ENCODE results near the gene DACH1.

DACH1 gene

DNA sequence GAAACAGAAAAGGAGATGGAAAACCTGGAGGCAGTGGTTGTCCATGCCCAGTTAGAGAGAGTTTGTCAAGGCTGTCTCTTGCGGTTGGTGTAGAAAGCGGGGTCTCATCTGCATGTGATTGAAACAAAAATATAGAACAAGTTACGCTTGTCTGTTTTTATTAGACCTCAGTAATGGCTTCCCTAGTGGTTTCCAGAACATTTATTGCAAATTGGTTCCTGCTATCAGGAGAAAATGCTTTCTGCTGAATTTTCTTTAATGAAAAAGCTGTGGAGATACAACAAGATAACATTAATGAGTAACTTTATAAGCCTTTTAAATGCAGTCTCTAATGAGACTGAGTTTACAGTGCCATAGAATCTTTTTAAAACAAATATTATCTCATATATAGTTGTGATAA, 378.0 kb downstream of the DACH1 start:
- DNase-seq (ENCODE audit: low spot score), result no peak

GRCh38 chr13:71488201-71488600, 378.8 kb downstream of the DACH1 start:
- DNase-seq (ENCODE audit: low spot score), result no peak

DNA sequence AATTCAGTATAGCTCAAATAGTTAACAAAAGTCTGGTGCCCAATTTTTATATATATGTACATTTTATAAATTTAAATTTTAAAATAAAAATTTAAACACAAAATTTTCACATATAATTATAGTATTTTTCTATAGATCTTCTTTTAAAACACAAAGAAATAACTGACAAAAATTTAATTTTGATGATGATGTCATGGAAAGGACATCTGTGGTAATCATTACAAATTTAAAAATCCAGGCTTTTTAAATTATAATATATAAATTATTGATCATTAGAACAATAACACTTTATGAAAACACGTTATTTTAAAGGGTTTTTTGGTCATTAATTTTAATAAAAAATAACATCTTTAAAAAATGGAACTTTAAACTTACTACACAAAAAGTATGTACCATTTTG, 381.1 kb downstream of the DACH1 start:
- DNase-seq (ENCODE audit: low spot score), result no peak

DNA sequence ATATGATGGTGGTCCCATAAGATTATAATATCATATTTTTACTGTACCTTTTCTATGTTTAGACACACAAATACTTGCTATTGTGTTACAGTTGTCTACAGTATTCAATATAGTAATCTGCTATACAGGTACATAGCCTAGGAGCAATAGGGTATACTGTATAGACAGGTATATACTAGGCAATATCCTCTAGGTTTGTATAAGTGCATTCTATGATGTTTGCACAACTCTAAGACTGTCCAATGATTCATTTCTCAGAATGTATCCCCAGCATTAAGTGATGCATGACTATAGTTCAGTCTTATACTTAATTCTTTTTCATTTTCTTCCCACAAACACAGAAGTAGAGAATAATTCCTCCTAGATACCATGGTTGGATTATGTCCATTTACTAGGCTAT, 383.3 kb downstream of the DACH1 start:
- no peak for DNase-seq (ENCODE audit: low spot score)

GRCh38 chr13:71481501-71481900, 385.5 kb downstream of the DACH1 start:
- DNase-seq (ENCODE audit: low spot score), result no peak

GRCh38 chr13:71481046-71481445, 386.0 kb downstream of the DACH1 start:
- DNase-seq (ENCODE audit: low spot score), result no peak

- no peak for DNase-seq (ENCODE audit: low spot score)
Measured at GRCh38 chr13:71477735-71478134, 389.3 kb downstream of the DACH1 start.

- no peak for DNase-seq (ENCODE audit: low spot score)
Measured at GRCh38 chr13:71474936-71475335, 392.1 kb downstream of the DACH1 start.

- DNase-seq (ENCODE audit: low spot score), result no peak
Measured at GRCh38 chr13:71469626-71470025, 397.4 kb downstream of the DACH1 start.

DNA sequence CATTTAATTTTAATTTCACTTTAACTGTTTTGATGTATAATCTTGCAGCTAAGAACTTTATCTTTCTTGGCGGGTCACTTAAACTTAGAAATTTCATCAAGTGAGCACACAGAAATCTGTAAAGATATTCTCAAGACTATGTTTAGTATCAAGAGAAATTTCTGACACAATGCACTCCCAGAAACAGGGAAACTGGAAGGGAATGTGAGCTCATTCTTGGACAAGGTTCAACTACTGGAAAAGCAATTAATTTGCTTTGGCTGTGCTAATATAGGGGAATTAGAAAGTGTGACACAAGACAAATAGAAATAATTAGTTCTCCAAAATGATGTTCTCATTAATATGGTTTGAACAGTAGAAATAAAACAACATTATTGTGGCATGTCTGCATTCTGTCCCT, 402.3 kb downstream of the DACH1 start:
- DNase-seq (ENCODE audit: low spot score), result no peak

- DNase-seq (ENCODE audit: low spot score), result no peak
Measured at GRCh38 chr13:71461892-71462291, 405.1 kb downstream of the DACH1 start.

GRCh38 chr13:71460211-71460610, 406.8 kb downstream of the DACH1 start:
- DNase-seq (ENCODE audit: low spot score), result no peak

DNA sequence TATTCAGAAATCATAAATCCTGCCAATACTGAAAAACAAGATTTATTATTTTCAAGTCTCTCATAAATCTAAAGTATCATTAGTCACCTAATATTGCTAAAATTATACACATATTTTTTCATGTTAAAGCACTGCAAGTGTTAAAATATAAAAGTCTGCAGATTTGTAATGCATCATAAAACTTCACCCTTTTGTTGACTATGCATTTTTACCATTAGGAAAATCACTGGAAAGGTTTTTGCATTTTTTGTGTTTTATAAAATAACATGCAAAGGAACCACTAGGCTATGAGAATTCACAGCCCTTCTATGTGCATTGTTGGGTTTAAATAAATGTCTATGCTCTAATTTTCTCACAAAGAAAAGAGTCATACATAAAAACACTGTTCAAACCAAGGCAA, 407.3 kb downstream of the DACH1 start:
- no peak for DNase-seq (ENCODE audit: low spot score)

DNA sequence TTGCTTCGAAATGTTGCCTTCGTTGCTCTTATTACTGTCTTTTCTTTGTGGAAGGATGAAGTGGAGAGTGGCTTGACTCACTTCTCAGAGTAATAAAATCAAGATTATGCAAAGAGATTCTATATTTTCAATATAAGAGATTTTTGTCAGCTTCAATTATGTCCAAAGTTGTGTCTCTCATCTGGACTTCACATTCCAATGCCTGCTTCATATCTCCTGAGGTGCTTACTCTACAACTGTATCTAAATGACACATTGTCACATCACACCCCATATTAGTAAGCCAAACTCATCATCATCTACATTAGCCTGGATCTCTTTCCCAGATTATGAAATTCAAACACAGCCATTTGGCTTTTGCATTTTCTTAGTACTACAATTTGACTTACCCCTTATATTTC, 409.4 kb downstream of the DACH1 start:
- no peak for DNase-seq (ENCODE audit: low spot score)

- DNase-seq (ENCODE audit: low spot score), result no peak
Measured at GRCh38 chr13:71456136-71456535, 410.9 kb downstream of the DACH1 start.

- no peak for DNase-seq (ENCODE audit: low spot score)
Measured at GRCh38 chr13:71454509-71454908, 412.5 kb downstream of the DACH1 start.

DNA sequence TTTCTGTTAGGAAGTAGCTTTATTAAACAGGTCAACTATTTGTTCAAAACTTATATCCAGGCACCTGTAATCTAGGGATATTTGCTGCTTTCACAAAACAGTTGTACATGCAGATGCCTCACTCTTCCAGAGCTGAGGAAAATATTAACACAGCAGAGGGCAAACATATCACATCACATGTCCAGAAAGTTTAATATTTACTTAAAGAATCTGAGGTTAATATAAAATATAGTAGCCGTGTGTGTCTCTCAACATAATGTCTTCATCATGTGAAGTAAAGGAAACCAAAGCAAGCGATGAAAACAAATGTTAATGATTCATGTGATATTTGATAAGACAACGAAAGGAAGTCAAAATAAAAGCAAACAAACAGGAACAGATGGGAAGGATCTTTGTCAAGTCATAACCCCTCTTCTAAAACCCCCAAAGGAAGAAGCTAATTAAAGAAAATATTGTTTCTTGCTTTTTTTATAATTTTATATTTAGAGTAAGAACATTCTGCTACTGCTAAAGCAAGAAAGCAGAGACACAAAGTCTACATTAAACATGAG, 418.8 kb downstream of the DACH1 start:
- DNase-seq (ENCODE audit: low spot score), result no peak

DNA sequence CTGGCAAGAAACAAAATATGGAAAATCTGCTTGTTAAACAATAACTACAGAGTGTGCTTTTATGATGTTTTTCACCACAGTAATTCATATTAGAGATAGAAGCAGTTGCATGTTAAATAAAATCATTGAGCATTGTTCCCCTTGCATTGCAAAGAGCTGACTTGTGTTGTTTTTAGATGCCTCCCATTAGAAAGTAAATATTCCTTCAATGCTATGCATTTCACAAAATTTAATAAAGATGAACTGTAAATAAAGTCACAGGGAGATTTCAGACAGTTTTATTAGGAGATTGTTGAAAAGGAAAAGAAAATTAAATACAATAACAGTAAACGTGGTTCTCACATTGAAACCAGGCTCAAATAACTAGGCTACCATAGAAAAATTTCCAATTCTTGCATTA, 429.3 kb downstream of the DACH1 start:
- DNase-seq (ENCODE audit: low spot score), result no peak

DNA sequence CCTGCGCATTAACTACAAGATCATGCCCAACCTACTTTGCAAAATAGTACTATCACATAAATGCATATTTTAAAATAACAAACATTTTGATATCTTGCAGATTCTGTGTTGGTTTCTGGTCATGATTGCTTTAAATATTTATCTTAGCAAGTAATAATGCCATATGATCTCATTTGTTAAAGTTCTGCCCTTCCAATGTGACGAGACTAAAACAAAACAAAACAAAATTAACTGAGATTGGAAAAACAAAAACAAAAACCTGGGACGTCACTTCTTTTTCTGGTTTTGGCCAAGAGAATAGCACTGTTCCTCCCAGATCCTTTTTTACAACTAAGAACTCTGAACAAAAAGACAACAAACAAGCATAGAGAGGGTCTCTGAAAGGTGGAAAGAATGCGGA, 436.3 kb downstream of the DACH1 start:
- no peak for DNase-seq (ENCODE audit: low spot score)

DNA sequence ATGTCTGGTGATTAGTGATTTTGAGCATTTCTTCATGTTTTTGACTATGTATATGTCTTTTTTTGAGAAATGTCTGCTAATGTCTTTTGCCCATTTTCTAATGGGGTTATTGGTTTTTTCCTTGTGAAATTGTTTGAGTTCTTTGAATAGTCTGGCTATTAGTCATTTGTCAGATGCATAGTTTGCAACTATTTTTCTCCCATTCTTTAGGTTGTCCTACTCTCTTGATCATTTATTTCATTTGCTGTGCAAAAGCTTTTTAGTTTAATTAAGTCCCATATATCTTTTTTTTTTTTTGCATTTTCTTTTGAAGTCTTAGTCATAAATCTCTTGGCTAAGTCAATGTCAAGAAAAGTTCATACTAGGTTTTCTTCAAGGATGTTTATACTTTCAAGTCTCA, 449.8 kb downstream of the DACH1 start:
- DNase-seq (ENCODE audit: low spot score), result no peak

GRCh38 chr13:71412231-71412630, 454.8 kb downstream of the DACH1 start:
- no peak for DNase-seq (ENCODE audit: low spot score)

DNA sequence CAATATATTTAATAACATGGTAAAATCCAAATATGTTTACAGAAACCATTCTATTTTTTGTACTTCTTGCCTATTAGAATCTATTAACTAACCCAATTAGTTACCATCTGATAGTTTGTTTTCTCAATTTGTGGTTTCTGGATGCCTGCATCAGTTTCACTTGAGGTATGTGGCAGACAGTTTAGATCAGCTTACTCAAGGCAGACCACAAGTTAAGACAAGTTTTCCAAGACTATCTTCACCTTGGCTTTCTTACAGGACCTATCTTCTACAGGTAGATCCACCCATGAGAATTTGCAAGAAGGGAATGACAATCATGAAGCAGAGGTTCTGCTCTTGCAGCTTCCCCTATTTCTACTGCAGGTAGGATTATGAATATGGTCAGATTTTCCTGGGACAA, 458.6 kb downstream of the DACH1 start:
- no peak for DNase-seq (ENCODE audit: low spot score)

- DNase-seq (ENCODE audit: low spot score), result no peak
Measured at GRCh38 chr13:71399631-71400215, 467.3 kb downstream of the DACH1 start.

DNA sequence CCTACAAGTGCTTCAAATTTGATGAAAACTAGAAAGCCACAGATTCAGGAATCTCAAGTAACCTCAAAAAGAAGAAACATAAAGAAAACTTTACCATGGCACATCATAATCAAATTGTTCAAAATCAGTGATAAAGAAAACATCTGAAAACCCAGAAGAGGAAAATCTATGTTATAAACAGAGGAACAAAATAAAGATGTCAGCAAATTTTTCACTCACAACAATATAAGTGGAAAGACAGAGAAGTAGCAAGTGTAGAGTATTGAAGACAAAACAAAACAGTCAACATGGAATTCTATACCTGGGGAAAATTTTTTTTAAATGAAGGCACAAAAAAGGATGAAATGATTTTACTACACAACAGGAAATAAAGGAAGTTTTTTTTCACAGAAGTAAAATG, 470.9 kb downstream of the DACH1 start:
- no peak for DNase-seq (ENCODE audit: low spot score)

DNA sequence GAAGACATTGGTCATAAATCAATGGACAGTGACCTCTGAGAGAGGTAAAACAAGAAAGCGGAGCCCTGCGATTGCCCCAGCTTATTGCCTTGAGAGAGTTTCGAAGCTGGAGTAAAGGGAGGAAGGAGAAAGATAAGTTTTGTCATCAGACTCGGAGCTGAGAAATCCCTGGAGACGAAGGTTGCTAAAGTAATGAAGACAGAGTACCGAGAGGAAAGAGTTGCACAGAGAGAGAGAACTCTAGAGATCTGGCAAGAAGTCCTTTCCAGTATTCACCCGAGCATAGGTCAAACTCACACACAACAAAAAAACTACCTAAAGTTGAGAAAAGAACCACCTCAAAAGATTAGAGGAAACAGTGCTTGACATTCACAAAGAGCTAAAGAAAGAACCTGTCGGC, 472.0 kb downstream of the DACH1 start:
- DNase-seq (ENCODE audit: low spot score), result no peak
